Activated CD8-positive, alpha-beta T cell treated with anti-CD3 and anti-CD28 coated beads for 36 hours (primary cell): Measurements from ENCODE around the gene KCNV2. TPM values are rescaled to one million over a fixed set of nuclear protein-coding genes. Genes with fewer than 3 reads are reported as not detected.

Experiments
- ATAC-seq: fragments of 200-7000 bp; cut with Tn5 transposase; one replicate; pipeline ENCODE4 v1.10.0; 2021; ENCODE audit warnings: mild to moderate bottlenecking, moderate library complexity
- CTCF ChIA-PET: fragments of 350-600 bp; sonication (Branson Sonifier 250); formaldehyde crosslinking; loops from one replicate; lab custom pipeline; 2021; ENCODE audit warnings: antibody characterized with exemption; lab: Charles Lee
- POLR2A ChIA-PET: fragments of 350-600 bp; sonication (Branson Sonifier 250); formaldehyde crosslinking; loops from one replicate; lab custom pipeline; 2021; ENCODE audit warnings: antibody characterized with exemption; lab: Charles Lee
- DNase-seq: peaks from one replicate; pipeline ENCODE4 v3.0.0-alpha.2; 2020
- H3K27ac Mint-ChIP-seq: one replicate; pipeline ENCODE4 v1.8.0; 2021; ENCODE audit warnings: mild to moderate bottlenecking, mixed read lengths
- H3K27me3 Mint-ChIP-seq: one replicate; pipeline ENCODE4 v1.8.0; 2021; ENCODE audit warnings: mixed read lengths
- H3K36me3 Mint-ChIP-seq: one replicate; pipeline ENCODE4 v1.8.0; 2021; ENCODE audit warnings: low read depth, mixed read lengths
- H3K4me1 Mint-ChIP-seq: one replicate; pipeline ENCODE4 v1.8.0; 2021; ENCODE audit warnings: low read depth, mixed read lengths
- H3K4me3 Mint-ChIP-seq: one replicate; pipeline ENCODE4 v1.8.0; 2021; ENCODE audit warnings: mild to moderate bottlenecking, moderate library complexity, mixed read lengths
- H3K9me3 Mint-ChIP-seq: one replicate; pipeline ENCODE4 v1.8.0; 2021; ENCODE audit warnings: mixed read lengths
- CTCF ChIP-seq: fragments of 200-600 bp; IDR thresholded peaks from one replicate; pipeline ENCODE4 v1.8.0; 2022; ENCODE audit warnings: antibody characterized with exemption, mild to moderate bottlenecking
- intact Hi-C: fragments of 100-400 bp; cut with micrococcal nuclease; formaldehyde crosslinking; loops from one replicate; pipeline ENCODE4 v1.10.0; 2022
- total RNA-seq, 2 experiments: library from RNA; stranded (reverse); gene quantifications; one replicate each; pipeline ENCODE4 v1.2.3, GENCODE V29; 2021

The KCNV2 gene
- not detected for total RNA-seq

- Mint-ChIP-seq H3K36me3 (peaks cover 35% of the 10 kb centered on the region), H3K4me3 (no peak within 1 kb of the TSS), H3K9me3 (peaks cover 7% of the 10 kb centered on the region), H3K27ac (no peak within 1 kb of the TSS), H3K27me3 (no peaks in the 10 kb centered on the region), H3K4me1 (no peaks in the 10 kb centered on the region)
- CTCF ChIA-PET = no interaction called here
- no peak for TF ChIP-seq CTCF
- ATAC-seq (no peak), DNase-seq (no peak)
- POLR2A ChIA-PET = no interaction called here
- intact Hi-C loops = no loop called here
Observed at GRCh38 chr9:2717385-2717784, at the start of gene KCNV2. Gene KCNV2 (plus strand): TSS chr9:2717510. CDS start chr9:2717740, 230 bp downstream.

- Mint-ChIP-seq H3K9me3 (no peaks in the 10 kb centered on the region), H3K4me1 (no peaks in the 10 kb centered on the region), H3K4me3 (no peak overlapping the region), H3K27ac (no peak overlapping the region), H3K36me3 (no peaks in the 10 kb centered on the region), H3K27me3 (no peaks in the 10 kb centered on the region)
- ATAC-seq (no peak), DNase-seq (no peak)
- POLR2A ChIA-PET = no interaction called here
- intact Hi-C loops = loop anchor here (10.0 kb wide), 1 partner anchor 58 kb away; no protein-coding TSS in a partner anchor
- TF ChIP-seq CTCF = no peak
- CTCF ChIA-PET = no interaction called here
Observed at GRCh38 chr9:2673161-2673560, 44.1 kb upstream of the KCNV2 start.

- intact Hi-C loops = loop anchor here (10.0 kb wide), 1 partner anchor 59 kb away; no protein-coding TSS in a partner anchor
- POLR2A ChIA-PET = no interaction called here
- DNase-seq (no peak), ATAC-seq (no peak)
- Mint-ChIP-seq H3K4me1 (no peaks in the 10 kb centered on the region), H3K36me3 (no peaks in the 10 kb centered on the region), H3K9me3 (no peaks in the 10 kb centered on the region), H3K27ac (no peak overlapping the region), H3K4me3 (no peak overlapping the region), H3K27me3 (no peaks in the 10 kb centered on the region)
- TF ChIP-seq CTCF = no peak
- CTCF ChIA-PET = no interaction called here
Observed at GRCh38 chr9:2674141-2674824, 43.0 kb upstream of the KCNV2 start.

- H3K4me1 Mint-ChIP-seq = no peaks in the 10 kb centered on the region
- ChIA-PET CTCF (no interaction called here), POLR2A (no interaction called here)
- no peak overlapping the region for H3K27ac Mint-ChIP-seq
- no peaks in the 10 kb centered on the region for H3K27me3 Mint-ChIP-seq
- H3K36me3 Mint-ChIP-seq = no peaks in the 10 kb centered on the region
- DNase-seq (no peak), ATAC-seq (no peak)
- H3K4me3 Mint-ChIP-seq = no peak overlapping the region
- intact Hi-C loops = loop anchor here (10.0 kb wide), 1 partner anchor 61 kb away; no protein-coding TSS in a partner anchor
- no peak for TF ChIP-seq CTCF
- no peaks in the 10 kb centered on the region for H3K9me3 Mint-ChIP-seq
Observed at GRCh38 chr9:2675834-2676233, 41.5 kb upstream of the KCNV2 start.

GRCh38 chr9:2676466-2676865 is 40.8 kb upstream of the KCNV2 start:
- CTCF ChIA-PET = no interaction called here
- Mint-ChIP-seq H3K9me3 (no peaks in the 10 kb centered on the region), H3K36me3 (no peaks in the 10 kb centered on the region), H3K4me3 (no peak overlapping the region), H3K4me1 (no peaks in the 10 kb centered on the region), H3K27me3 (no peaks in the 10 kb centered on the region), H3K27ac (no peak overlapping the region)
- ATAC-seq (no peak), DNase-seq (no peak)
- TF ChIP-seq CTCF = no peak
- intact Hi-C loops = loop anchor here (10.0 kb wide), 1 partner anchor 62 kb away; no protein-coding TSS in a partner anchor
- POLR2A ChIA-PET = no interaction called here
